ENCODE data around the gene RALGPS1.

DNA sequence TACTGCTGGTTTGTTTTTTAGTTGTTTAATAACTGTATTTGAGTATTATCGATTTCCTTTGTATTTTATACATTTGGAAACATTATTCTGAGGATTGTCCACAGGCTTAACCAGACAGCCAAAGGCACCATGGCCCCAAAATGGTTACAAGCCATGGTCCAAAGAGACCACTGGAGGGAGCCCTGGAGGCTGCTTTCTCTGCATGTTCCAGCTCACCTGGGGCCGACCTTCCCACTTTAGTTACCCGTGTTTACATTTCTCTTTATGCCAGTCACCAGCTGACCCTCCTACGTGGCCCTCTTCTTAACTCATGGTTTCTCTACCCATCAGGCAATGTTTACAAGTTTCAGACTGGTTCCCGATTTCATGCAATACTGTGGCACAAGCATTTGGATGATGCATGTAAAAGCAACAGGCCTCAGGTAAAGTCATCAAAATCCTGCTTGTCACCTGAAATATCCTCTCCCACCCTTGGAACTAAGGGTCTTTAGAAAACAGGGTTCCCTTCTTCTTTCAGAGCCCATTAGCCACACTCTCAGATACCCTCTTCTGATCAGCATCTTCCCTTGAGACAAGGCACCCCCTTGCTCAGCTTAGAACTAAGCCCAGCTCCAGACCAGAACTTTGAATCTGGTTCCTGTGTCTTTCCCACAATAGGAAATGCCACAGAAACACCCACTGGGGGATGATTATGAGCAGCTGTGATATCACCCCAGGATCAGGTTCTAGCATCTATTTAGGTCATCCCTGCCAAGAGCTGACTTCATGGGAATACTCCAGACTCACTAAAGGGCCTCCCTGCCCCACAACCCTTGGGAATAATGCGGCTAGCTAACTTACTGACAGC is 300.1 kb downstream of the RALGPS1 start:
- no peak for TF ChIP-seq TARDBP (IDR thresholded peaks at IDR 0.05)
- no peak for TF ChIP-seq SP1 (IDR thresholded peaks at IDR 0.05)
- no peak for TF ChIP-seq FOXM1 (IDR thresholded peaks at IDR 0.05; ENCODE audit: borderline replicate concordance)
- no peak for TF ChIP-seq BHLHE40 (IDR thresholded peaks at IDR 0.05; ENCODE audit: borderline replicate concordance)
- TF ChIP-seq ZNF384 (IDR thresholded peaks at IDR 0.05) = no peak
- no peak for TF ChIP-seq SUZ12 (IDR thresholded peaks at IDR 0.05)
- no peak for TF ChIP-seq CTBP1 (IDR thresholded peaks at IDR 0.05; ENCODE audit: borderline replicate concordance)
- TF ChIP-seq ARNT (IDR thresholded peaks at IDR 0.05) = no peak
- TF ChIP-seq L3MBTL2 (conservative IDR thresholded peaks at IDR 0.05) = no peak
- TF ChIP-seq, protein P1, sequence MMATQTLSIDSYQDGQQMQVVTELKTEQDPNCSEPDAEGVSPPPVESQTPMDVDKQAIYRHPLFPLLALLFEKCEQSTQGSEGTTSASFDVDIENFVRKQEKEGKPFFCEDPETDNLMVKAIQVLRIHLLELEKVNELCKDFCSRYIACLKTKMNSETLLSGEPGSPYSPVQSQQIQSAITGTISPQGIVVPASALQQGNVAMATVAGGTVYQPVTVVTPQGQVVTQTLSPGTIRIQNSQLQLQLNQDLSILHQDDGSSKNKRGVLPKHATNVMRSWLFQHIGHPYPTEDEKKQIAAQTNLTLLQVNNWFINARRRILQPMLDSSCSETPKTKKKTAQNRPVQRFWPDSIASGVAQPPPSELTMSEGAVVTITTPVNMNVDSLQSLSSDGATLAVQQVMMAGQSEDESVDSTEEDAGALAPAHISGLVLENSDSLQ (IDR thresholded peaks at IDR 0.05) = no peak
- TF ChIP-seq FOXK2 (IDR thresholded peaks at IDR 0.05) = no peak
- no peak for TF ChIP-seq NFRKB (IDR thresholded peaks at IDR 0.05)
- TF ChIP-seq HDGF (IDR thresholded peaks at IDR 0.05; ENCODE audit: borderline replicate concordance) = no peak

Measured in HEK293T (cell line).